Colonic mucosa (tissue), 4 donors: ENCODE data around the gene LAMP1. TPM values are rescaled to one million over a fixed set of nuclear protein-coding genes. Genes with fewer than 3 reads are reported as not detected.

Experiments
- DNase-seq: peaks from one replicate; pipeline ENCODE4 v3.0.0-alpha.2; 2020
- H3K27ac ChIP-seq: fragments of 200-600 bp; one replicate; pipeline ENCODE4 v1.8.0; 2021
- H3K27me3 ChIP-seq: fragments of 200-600 bp; one replicate; pipeline ENCODE4 v1.8.0; 2021
- H3K36me3 ChIP-seq: fragments of 200-600 bp; one replicate; pipeline ENCODE4 v1.8.0; 2021
- H3K4me1 ChIP-seq: fragments of 200-600 bp; one replicate; pipeline ENCODE4 v1.8.0; 2021; ENCODE audit warnings: mild to moderate bottlenecking
- H3K4me3 ChIP-seq: fragments of 200-600 bp; one replicate; pipeline ENCODE4 v1.8.0; 2021
- H3K9ac ChIP-seq, 2 donors: one replicate each; pipeline ENCODE4 v1.7.0; 2013; ENCODE audit warnings: control low read depth in 2 of 2, low read depth in 2 of 2, low read length in 2 of 2
- H3K9me3 ChIP-seq: fragments of 200-600 bp; one replicate; pipeline ENCODE4 v1.8.0; 2021
- CTCF ChIP-seq: fragments of 200-600 bp; IDR thresholded peaks from one replicate; pipeline ENCODE4 v1.8.0; 2022; ENCODE audit warnings: antibody characterized with exemption, mild to moderate bottlenecking
- intact Hi-C: fragments of 100-400 bp; cut with DNase I; formaldehyde crosslinking; loops from one replicate; pipeline ENCODE4 v1.14.1; 2022
- total RNA-seq, 2 donors: library from RNA; stranded (reverse); fragmentation: NEBNext Ultra II Directional in 1 of 2; extraction: Animal tissue kit (Norgen Biotek cat#: 25700) in 1 of 2; gene quantifications; one replicate each; pipeline ENCODE4 v1.2.1, GENCODE V29; 2021
- donor health status: healthy.
- donor health status: DM: no; HTN: no; CAD: no.
- donor health status: DM: no; HTN: no; CAD: no.

Gene LAMP1
- total RNA-seq, 2 donors from 2014 or later = 184 to 226 TPM

GRCh38 chr13:113292021-113292862 lies 4.8 kb upstream of the LAMP1 start:
- no peak for TF ChIP-seq CTCF
- Histone ChIP-seq H3K27me3 (no peaks in the 10 kb centered on the region), H3K36me3 (no peaks in the 10 kb centered on the region), H3K27ac (no peak overlapping the region), H3K9ac (peak overlapping the region in 1 of 2 donors; percentile 35), H3K9me3 (no peaks in the 10 kb centered on the region), H3K4me3 (no peak overlapping the region), H3K4me1 (no peaks in the 10 kb centered on the region)
- DNase-seq = peak; percentile 31
- intact Hi-C loops = no loop called here

GRCh38 chr13:113293686-113294085 lies 3.4 kb upstream of the LAMP1 start:
- no peak for DNase-seq
- TF ChIP-seq CTCF = no peak
- Histone ChIP-seq H3K9ac (no peak overlapping the region), H3K9me3 (no peaks in the 10 kb centered on the region), H3K27ac (no peak overlapping the region), H3K4me1 (peaks cover 3% of the 10 kb centered on the region), H3K27me3 (no peaks in the 10 kb centered on the region), H3K36me3 (no peaks in the 10 kb centered on the region), H3K4me3 (no peak overlapping the region)
- intact Hi-C loops = no loop called here

GRCh38 chr13:113295776-113296175 lies 1.3 kb upstream of the LAMP1 start:
- Histone ChIP-seq H3K9me3 (no peaks in the 10 kb centered on the region), H3K27me3 (no peaks in the 10 kb centered on the region), H3K9ac (no peak overlapping the region), H3K4me1 (peaks cover 3% of the 10 kb centered on the region), H3K36me3 (no peaks in the 10 kb centered on the region), H3K27ac (no peak overlapping the region), H3K4me3 (no peak overlapping the region)
- TF ChIP-seq CTCF = no peak
- no peak for DNase-seq
- intact Hi-C loops = loop anchor here (2.0 kb wide), 1 partner anchor 67 kb away; no protein-coding TSS in a partner anchor

- intact Hi-C loops = loop anchor here (2.0 kb wide), 1 partner anchor 65 kb away; no protein-coding TSS in a partner anchor
- DNase-seq = peak; percentile 27
- no peak for TF ChIP-seq CTCF
These were observed 467 bp downstream of the LAMP1 start for GRCh38 chr13:113297370-113298042.

GRCh38 chr13:113298043-113298945 lies 1.3 kb downstream of the LAMP1 start:
- no peak for DNase-seq
- Histone ChIP-seq H3K27me3 (no peaks in the 10 kb centered on the region), H3K9me3 (no peaks in the 10 kb centered on the region), H3K27ac (no peak overlapping the region), H3K36me3 (no peaks in the 10 kb centered on the region), H3K4me3 (peak overlapping the region; percentile 96), H3K4me1 (peaks cover 3% of the 10 kb centered on the region), H3K9ac (peak overlapping the region; percentile 82 to 93)
- intact Hi-C loops = no loop called here
- TF ChIP-seq CTCF = no peak

More at GRCh38 chr13:113297370-113298042, 467 bp downstream of the LAMP1 start:
- Histone ChIP-seq H3K27ac (peak overlapping the region; percentile 61), H3K4me1 (peaks cover 3% of the 10 kb centered on the region), H3K9ac (peak overlapping the region; percentile 82 to 93), H3K27me3 (no peaks in the 10 kb centered on the region), H3K4me3 (peak overlapping the region; percentile 96), H3K9me3 (no peaks in the 10 kb centered on the region), H3K36me3 (no peaks in the 10 kb centered on the region)
